CD4-positive, alpha-beta T cell treated with Interleukin-1 beta for 1 hour (primary cell): ENCODE results near the gene IL1A.
A peak's percentile ranks its signal among the peaks of the same experiment; 100 is the strongest.

Source experiments
- DNase-seq, 2 donors: peaks; one replicate each; pipeline ENCODE4 v3.0.0-alpha.2; 2020 to 2022

The IL1A gene

GRCh38 chr2:112760149-112760548 lies 24.1 kb downstream of the IL1A start:
- no peak for DNase-seq

GRCh38 chr2:112758711-112759110 lies 25.6 kb downstream of the IL1A start:
- no peak for DNase-seq

- DNase-seq = peak in 1 of 2 donors; percentile 44
These were observed 27.0 kb downstream of the IL1A start for GRCh38 chr2:112757265-112757664.

- DNase-seq = no peak
These were observed 28.1 kb downstream of the IL1A start for GRCh38 chr2:112756207-112756606.

GRCh38 chr2:112755444-112755843 lies 28.8 kb downstream of the IL1A start:
- DNase-seq = no peak

GRCh38 chr2:112754564-112754963 lies 29.7 kb downstream of the IL1A start:
- no peak for DNase-seq

GRCh38 chr2:112752667-112753066 lies 31.6 kb downstream of the IL1A start:
- DNase-seq = no peak

- DNase-seq = no peak
These were observed 32.7 kb downstream of the IL1A start for GRCh38 chr2:112751451-112752197.

GRCh38 chr2:112750560-112750843 lies 33.8 kb downstream of the IL1A start:
- no peak for DNase-seq

- peak; percentile 84 for DNase-seq
These were observed 34.3 kb downstream of the IL1A start for GRCh38 chr2:112749755-112750559.

- no peak for DNase-seq
These were observed 43.8 kb downstream of the IL1A start for GRCh38 chr2:112740527-112740926.

GRCh38 chr2:112737542-112738232 lies 46.6 kb downstream of the IL1A start:
- DNase-seq = no peak

GRCh38 chr2:112733871-112734270 lies 50.4 kb downstream of the IL1A start:
- DNase-seq = no peak

- no peak for DNase-seq
These were observed 50.8 kb downstream of the IL1A start for GRCh38 chr2:112733456-112733855.

GRCh38 chr2:112731479-112731878 lies 52.8 kb downstream of the IL1A start:
- no peak for DNase-seq

GRCh38 chr2:112730791-112731190 lies 53.5 kb downstream of the IL1A start:
- DNase-seq = no peak

- no peak for DNase-seq
These were observed 54.1 kb downstream of the IL1A start for GRCh38 chr2:112730216-112730615.

GRCh38 chr2:112728378-112729175 lies 55.7 kb downstream of the IL1A start:
- DNase-seq = no peak

- DNase-seq = no peak
These were observed 56.3 kb downstream of the IL1A start for GRCh38 chr2:112728029-112728362.

GRCh38 chr2:112727276-112728028 lies 56.8 kb downstream of the IL1A start:
- DNase-seq = no peak

- DNase-seq = peak; percentile 90
These were observed 57.7 kb downstream of the IL1A start for GRCh38 chr2:112726487-112727190.
